Measurements from ENCODE around the gene TEX2.
"Not testable (repeated sequence)": the region's sequence is repeated elsewhere in the genome, so short reads cannot be mapped to it uniquely, and the experiment has no call there.

The TEX2 gene

GRCh38 chr17:64125937-64126336, 137.1 kb downstream of the TEX2 start:
- no peaks in the 10 kb centered on the region for H3K9me3 ChIP-seq (ENCODE audit: low read length)
- no peak overlapping the region for H3K4me2 ChIP-seq (ENCODE audit: low read length)
- H3K4me1 ChIP-seq (ENCODE audit: insufficient read depth, low read length, severe bottlenecking) = peaks cover 17% of the 10 kb centered on the region
- H3K27me3 ChIP-seq (ENCODE audit: insufficient read depth, low read length) = peaks cover 4% of the 10 kb centered on the region; the same call in 1 of the 2 replicates
- no peaks in the 10 kb centered on the region for H3F3A ChIP-seq (ENCODE audit: insufficient read depth, low read length)
- H3K27ac ChIP-seq (ENCODE audit: low read depth, low read length, poor library complexity, severe bottlenecking) = no peak overlapping the region
- TF ChIP-seq EZH2 (IDR thresholded peaks at IDR 0.05; ENCODE audit: borderline replicate concordance, low read length) = no peak
- no peak for TF ChIP-seq CTCF (IDR thresholded peaks at IDR 0.05; ENCODE audit: low read length)
- H3K9me2 ChIP-seq (ENCODE audit: low read depth, low read length) = no peaks in the 10 kb centered on the region
- H3K79me2 ChIP-seq (ENCODE audit: insufficient read depth, low read length) = no peaks in the 10 kb centered on the region
- H3K9ac ChIP-seq (ENCODE audit: low read length) = no peak overlapping the region
- H3K36me3 ChIP-seq (ENCODE audit: insufficient read depth, low read length) = no peaks in the 10 kb centered on the region
- H3K4me3 ChIP-seq (ENCODE audit: low read depth, low read length, poor library complexity, severe bottlenecking) = no peak overlapping the region
- no peaks in the 10 kb centered on the region for H4K20me1 ChIP-seq (ENCODE audit: insufficient read depth, low read length)
- H2AFZ ChIP-seq (ENCODE audit: low read length) = no peak overlapping the region

- peaks cover 9% of the 10 kb centered on the region for H3K4me1 ChIP-seq (ENCODE audit: insufficient read depth, low read length, severe bottlenecking)
- H3K79me2 ChIP-seq (ENCODE audit: insufficient read depth, low read length) = no peaks in the 10 kb centered on the region
- H3K27me3 ChIP-seq (ENCODE audit: insufficient read depth, low read length) = peaks cover 4% of the 10 kb centered on the region; the same call in 1 of the 2 replicates
- no peak overlapping the region for H2AFZ ChIP-seq (ENCODE audit: low read length)
- no peaks in the 10 kb centered on the region for H3K9me2 ChIP-seq (ENCODE audit: low read depth, low read length)
- H4K20me1 ChIP-seq (ENCODE audit: insufficient read depth, low read length) = no peaks in the 10 kb centered on the region
- H3K4me3 ChIP-seq (ENCODE audit: low read depth, low read length, poor library complexity, severe bottlenecking) = no peak overlapping the region
- no peaks in the 10 kb centered on the region for H3K9me3 ChIP-seq (ENCODE audit: low read length)
- no peaks in the 10 kb centered on the region for H3K36me3 ChIP-seq (ENCODE audit: insufficient read depth, low read length)
- no peak for TF ChIP-seq CTCF (IDR thresholded peaks at IDR 0.05; ENCODE audit: low read length)
- no peaks in the 10 kb centered on the region for H3F3A ChIP-seq (ENCODE audit: insufficient read depth, low read length)
- H3K4me2 ChIP-seq (ENCODE audit: low read length) = no peak overlapping the region
- no peak overlapping the region for H3K27ac ChIP-seq (ENCODE audit: low read depth, low read length, poor library complexity, severe bottlenecking)
- H3K9ac ChIP-seq (ENCODE audit: low read length) = no peak overlapping the region
Observed at GRCh38 chr17:64124609-64125008, 138.5 kb downstream of the TEX2 start.

- TF ChIP-seq CTCF (IDR thresholded peaks at IDR 0.05; ENCODE audit: low read length) = no peak
- TF ChIP-seq EZH2 (IDR thresholded peaks at IDR 0.05; ENCODE audit: borderline replicate concordance, low read length) = no peak
- Histone ChIP-seq H3K4me2 (ENCODE audit: low read length) (no peak overlapping the region), H3K27me3 (ENCODE audit: insufficient read depth, low read length) (peaks cover 4% of the 10 kb centered on the region; the same call in 1 of the 2 replicates), H3K36me3 (ENCODE audit: insufficient read depth, low read length) (no peaks in the 10 kb centered on the region), H3K9me2 (ENCODE audit: low read depth, low read length) (no peaks in the 10 kb centered on the region), H4K20me1 (ENCODE audit: insufficient read depth, low read length) (no peaks in the 10 kb centered on the region), H3K4me1 (ENCODE audit: insufficient read depth, low read length, severe bottlenecking) (no peaks in the 10 kb centered on the region), H3F3A (ENCODE audit: insufficient read depth, low read length) (no peaks in the 10 kb centered on the region), H3K9me3 (ENCODE audit: low read length) (no peaks in the 10 kb centered on the region), H3K4me3 (ENCODE audit: low read depth, low read length, poor library complexity, severe bottlenecking) (no peak overlapping the region), H3K27ac (ENCODE audit: low read depth, low read length, poor library complexity, severe bottlenecking) (no peak overlapping the region), H2AFZ (ENCODE audit: low read length) (no peak overlapping the region), H3K79me2 (ENCODE audit: insufficient read depth, low read length) (no peaks in the 10 kb centered on the region), H3K9ac (ENCODE audit: low read length) (no peak overlapping the region)
Observed at GRCh38 chr17:64123114-64123513, 139.9 kb downstream of the TEX2 start.

GRCh38 chr17:64120972-64121786, 141.9 kb downstream of the TEX2 start:
- not testable (repeated sequence) for H3K27ac ChIP-seq (ENCODE audit: low read depth, low read length, poor library complexity, severe bottlenecking)

More at GRCh38 chr17:64120972-64121786, 141.9 kb downstream of the TEX2 start:
- not testable (repeated sequence) for H3K9me3 ChIP-seq (ENCODE audit: low read length); H3K9me2 ChIP-seq (ENCODE audit: low read depth, low read length); H4K20me1 ChIP-seq (ENCODE audit: insufficient read depth, low read length); H3K4me2 ChIP-seq (ENCODE audit: low read length); H3K4me1 ChIP-seq (ENCODE audit: insufficient read depth, low read length, severe bottlenecking); H3K9ac ChIP-seq (ENCODE audit: low read length); H3K27me3 ChIP-seq (ENCODE audit: insufficient read depth, low read length); H3K79me2 ChIP-seq (ENCODE audit: insufficient read depth, low read length); H2AFZ ChIP-seq (ENCODE audit: low read length); H3K4me3 ChIP-seq (ENCODE audit: low read depth, low read length, poor library complexity, severe bottlenecking); H3K36me3 ChIP-seq (ENCODE audit: insufficient read depth, low read length); H3F3A ChIP-seq (ENCODE audit: insufficient read depth, low read length)

Measured in OCI-LY1 (cell line).